K562 (cell line): ENCODE data around the gene ITM2B. TPM values are rescaled to one million over a fixed set of nuclear protein-coding genes. Genes with fewer than 3 reads are reported as not detected.

ENCODE experiments used
- ATAC-seq: fragments of 200-7000 bp; cut with Tn5 transposase; 3 replicates; pipeline ENCODE4 v1.9.1; 2020; ENCODE audit warnings: moderate library complexity
- BruUV-seq: library from RNA; stranded (reverse); fragments of 400-500 nt; replicated peaks from 2 replicates; lab custom pipeline; 2021; lab: Mats Ljungman, UMichigan
- CTCF ChIA-PET: fragments of 300-600 bp; formaldehyde crosslinking; extraction: SDS; loops from one replicate; lab custom pipeline; 2021; ENCODE audit warnings: low intra/inter-chr PET ratio; lab: Yijun Ruan, JAX
- POLR2A ChIA-PET: fragments of 300-600, 350-650 bp; sonication (Branson Sonifier 250); formaldehyde crosslinking; extraction: SDS; loops from one replicate; lab custom pipeline; 2021; ENCODE audit warnings: antibody characterized with exemption, inconsistent platforms; lab: Yijun Ruan, JAX
- DNase-seq, 4 experiments: peaks; one replicate each; pipeline versions ENCODE4 v3.0.0 to v3.0.0-alpha.2; 2011 to 2018; ENCODE audit warnings: low spot score in 3 of 4, mixed read lengths in 3 of 4; ENCODE audit errors: extremely low read depth in 1 of 4
- FAIRE-seq: peaks from 2 replicates; lab custom pipeline; 2011; peaks lifted over from hg19 to GRCh38; lab: Jason Lieb, UNC
- H2AFZ ChIP-seq: 2 replicates; pipeline ENCODE4 v1.6.0; 2011; ENCODE audit warnings: low read depth, low read length, control low read depth, inconsistent platforms
- H3K27ac ChIP-seq: fragments of 200-600 bp; 3 replicates; pipeline ENCODE4 v1.8.0; 2011; ENCODE audit warnings: low read depth, mild to moderate bottlenecking, control low read depth, inconsistent platforms, low read length, moderate library complexity, mixed read lengths; ENCODE audit errors: extremely low read depth
- H3K27me3 ChIP-seq, 2 experiments: fragments of 300-600 bp in 1 of 2; 2 replicates in 1 of 2; 3 replicates in 1 of 2; pipeline versions ENCODE4 v1.6.0 to v1.8.0; 2011; ENCODE audit warnings: inconsistent platforms in 2 of 2, low read length in 2 of 2, mild to moderate bottlenecking in 1 of 2, mixed read lengths in 1 of 2, moderate library complexity in 1 of 2; ENCODE audit not compliant: control insufficient read depth in 2 of 2, insufficient read depth in 2 of 2
- H3K36me3 ChIP-seq: fragments of 300-600 bp; 3 replicates; pipeline ENCODE4 v1.8.0; 2011; ENCODE audit warnings: mild to moderate bottlenecking, low read length, inconsistent platforms; ENCODE audit not compliant: control insufficient read depth, insufficient read depth
- H3K4me1 ChIP-seq, 2 experiments: fragments of 200-600 bp in 1 of 2; replicated peaks in 1 of 2; 2 replicates in 1 of 2; 3 replicates in 1 of 2; pipeline versions ENCODE4 v1.5.1 to v1.8.0; 2011; ENCODE audit warnings: inconsistent platforms in 2 of 2, low read length in 2 of 2, mild to moderate bottlenecking in 1 of 2, mixed read lengths in 1 of 2, moderate library complexity in 1 of 2; ENCODE audit not compliant: control insufficient read depth in 2 of 2, insufficient read depth in 2 of 2
- H3K4me2 ChIP-seq: 2 replicates; pipeline ENCODE4 v1.6.1; 2011; ENCODE audit warnings: low read length, control low read depth, inconsistent platforms, mixed read lengths; ENCODE audit not compliant: insufficient read depth
- H3K4me3 ChIP-seq: fragments of 200-600 bp; sonication (generic), shearing (Covaris generic); 2 replicates; pipeline ENCODE4 v1.5.1; 2016; ENCODE audit warnings: control low read depth, inconsistent platforms
- H3K79me2 ChIP-seq: fragments of 200-600 bp; 3 replicates; pipeline ENCODE4 v1.8.0; 2011; ENCODE audit warnings: low read length, inconsistent platforms; ENCODE audit not compliant: control insufficient read depth, insufficient read depth
- H3K9ac ChIP-seq, 2 experiments: 2 replicates each; pipeline versions ENCODE4 v1.6.0 to v1.6.1; 2011; ENCODE audit warnings: low read depth in 2 of 2, low read length in 2 of 2, control low read depth in 1 of 2, inconsistent platforms in 1 of 2, mild to moderate bottlenecking in 1 of 2, mixed read lengths in 1 of 2; ENCODE audit not compliant: insufficient read depth in 1 of 2
- H3K9me1 ChIP-seq: one replicate; pipeline ENCODE4 v1.6.0; 2011; ENCODE audit warnings: inconsistent platforms, mild to moderate bottlenecking, low read length, moderate library complexity; ENCODE audit not compliant: control insufficient read depth, insufficient read depth
- H3K9me3 ChIP-seq: replicated peaks from 2 replicates; pipeline ENCODE4 v1.5.1; 2011; ENCODE audit warnings: low read depth, low read length, inconsistent platforms; ENCODE audit not compliant: control insufficient read depth, insufficient read depth
- H4K20me1 ChIP-seq: replicated peaks from 2 replicates; pipeline ENCODE4 v1.6.1; 2011; ENCODE audit warnings: low read length, inconsistent platforms, mixed read lengths; ENCODE audit not compliant: control insufficient read depth, insufficient read depth
- SAFB ChIP-seq: fragments of 200-400 bp; formaldehyde crosslinking; IDR thresholded peaks from 2 replicates; pipeline ENCODE4 v1.6.1; 2017; ENCODE audit warnings: low read depth, low read length, borderline replicate concordance
- SAP30 ChIP-seq: fragments of 200-600 bp; sonication (generic); IDR thresholded peaks from 2 replicates; pipeline ENCODE4 v1.6.1; 2012; ENCODE audit warnings: borderline replicate concordance, low read depth, mild to moderate bottlenecking, moderate library complexity, low read length, control low read depth, inconsistent platforms; ENCODE audit not compliant: insufficient read depth, poor library complexity, severe bottlenecking
- WGBS: fragments of 100-300 bp; shearing (Covaris generic); methylation state at CpG from one replicate; pipeline ENCODE4 v1.1.6; 2016; ENCODE audit warnings: low coverage, mixed read lengths; ENCODE audit not compliant: insufficient coverage; ENCODE audit errors: missing lambda C conversion rate; 5-methylcytosine and 5-hydroxymethylcytosine counted together
- in situ Hi-C: fragments of 300-500 bp; cut with MboI; formaldehyde crosslinking; loops from 4 replicates; pipeline ENCODE4 v1.15.0; 2018; ENCODE audit warnings: inconsistent platforms, mixed read lengths
- intact Hi-C: fragments of 100-400 bp; cut with micrococcal nuclease; formaldehyde crosslinking; loops from 2 replicates; pipeline ENCODE4 v1.14.2; 2022
- polyA plus RNA-seq, 8 experiments: library from polyadenylated mRNA; depleted of rRNA in 4 of 8; stranded (reverse) in 5 of 8; unstranded in 3 of 8; fragments of >200 nt; fragmentation: Nextera tagmentation in 2 of 8; fragmentation: Illumina TruSeq in 1 of 8; extraction: Ambion mirVana in 2 of 8; extraction: Trizol in 1 of 8; gene quantifications; 2 replicates each; pipeline versions ENCODE4 v1.2.1 to v1.2.3, GENCODE V29; 2011 to 2014; ENCODE audit warnings: inconsistent platforms in 1 of 8, missing spikeins in 1 of 8
- total RNA-seq, 7 experiments: library from RNA; depleted of rRNA in 6 of 7; stranded (reverse); fragments of >200 nt in 6 of 7; fragmentation: Illumina TruSeq in 2 of 7; extraction: Trizol in 2 of 7; gene quantifications; 2 replicates each; pipeline versions ENCODE4 v1.2.1 to v1.2.3, GENCODE V29; 2011 to 2021; ENCODE audit warnings: low replicate concordance in 1 of 7
- TF ChIP-seq, protein P1 (sequence below), 2 experiments: fragments of 450-650 bp; IDR thresholded peaks; 2 replicates each; pipeline ENCODE4 v1.6.1; 2016; ENCODE audit warnings: mild to moderate bottlenecking in 2 of 2, borderline replicate concordance in 1 of 2, low read depth in 1 of 2, moderate library complexity in 1 of 2
- TF ChIP-seq, protein P2 (sequence below): fragments of 450-650 bp; IDR thresholded peaks from 2 replicates; pipeline ENCODE4 v1.7.0; 2016; ENCODE audit warnings: borderline replicate concordance
- TF ChIP-seq, protein P3 (sequence below), 2 experiments: IDR thresholded peaks in 1 of 2; conservative IDR thresholded peaks in 1 of 2; 2 replicates each; pipeline ENCODE4 v1.6.1; 2016; ENCODE audit warnings: low read depth in 2 of 2, mild to moderate bottlenecking in 1 of 2, missing compliant biosample characterization in 1 of 2, missing genetic modification characterization in 1 of 2, moderate library complexity in 1 of 2

The ITM2B gene
- total and polyA plus RNA-seq, 9 of the 15 experiments (the other 6 are each of a cell fraction or from before 2014, with no cell fraction given): 22.0 to 83.8 (median 45.0) TPM

DNA sequence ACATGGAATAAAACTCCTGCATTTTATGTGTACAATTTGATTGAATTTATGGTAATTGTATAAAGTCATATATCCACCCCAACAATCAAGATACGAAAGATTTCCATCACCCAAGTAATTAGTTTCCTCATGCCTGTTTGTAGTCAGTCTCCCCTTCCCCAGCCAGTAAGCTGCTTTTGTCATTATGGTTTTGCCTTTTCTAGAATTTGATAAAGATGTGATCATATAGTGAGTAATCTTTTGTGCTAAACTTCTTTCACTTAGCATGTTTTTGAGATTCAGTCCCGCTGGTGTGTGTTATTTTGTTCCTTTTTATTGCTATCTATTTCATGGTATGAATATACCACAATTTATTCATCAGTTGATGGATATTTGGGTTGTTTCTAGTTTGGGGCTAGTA, 16.0 kb downstream of the ITM2B start (continued):
- TF ChIP-seq, protein P1, sequence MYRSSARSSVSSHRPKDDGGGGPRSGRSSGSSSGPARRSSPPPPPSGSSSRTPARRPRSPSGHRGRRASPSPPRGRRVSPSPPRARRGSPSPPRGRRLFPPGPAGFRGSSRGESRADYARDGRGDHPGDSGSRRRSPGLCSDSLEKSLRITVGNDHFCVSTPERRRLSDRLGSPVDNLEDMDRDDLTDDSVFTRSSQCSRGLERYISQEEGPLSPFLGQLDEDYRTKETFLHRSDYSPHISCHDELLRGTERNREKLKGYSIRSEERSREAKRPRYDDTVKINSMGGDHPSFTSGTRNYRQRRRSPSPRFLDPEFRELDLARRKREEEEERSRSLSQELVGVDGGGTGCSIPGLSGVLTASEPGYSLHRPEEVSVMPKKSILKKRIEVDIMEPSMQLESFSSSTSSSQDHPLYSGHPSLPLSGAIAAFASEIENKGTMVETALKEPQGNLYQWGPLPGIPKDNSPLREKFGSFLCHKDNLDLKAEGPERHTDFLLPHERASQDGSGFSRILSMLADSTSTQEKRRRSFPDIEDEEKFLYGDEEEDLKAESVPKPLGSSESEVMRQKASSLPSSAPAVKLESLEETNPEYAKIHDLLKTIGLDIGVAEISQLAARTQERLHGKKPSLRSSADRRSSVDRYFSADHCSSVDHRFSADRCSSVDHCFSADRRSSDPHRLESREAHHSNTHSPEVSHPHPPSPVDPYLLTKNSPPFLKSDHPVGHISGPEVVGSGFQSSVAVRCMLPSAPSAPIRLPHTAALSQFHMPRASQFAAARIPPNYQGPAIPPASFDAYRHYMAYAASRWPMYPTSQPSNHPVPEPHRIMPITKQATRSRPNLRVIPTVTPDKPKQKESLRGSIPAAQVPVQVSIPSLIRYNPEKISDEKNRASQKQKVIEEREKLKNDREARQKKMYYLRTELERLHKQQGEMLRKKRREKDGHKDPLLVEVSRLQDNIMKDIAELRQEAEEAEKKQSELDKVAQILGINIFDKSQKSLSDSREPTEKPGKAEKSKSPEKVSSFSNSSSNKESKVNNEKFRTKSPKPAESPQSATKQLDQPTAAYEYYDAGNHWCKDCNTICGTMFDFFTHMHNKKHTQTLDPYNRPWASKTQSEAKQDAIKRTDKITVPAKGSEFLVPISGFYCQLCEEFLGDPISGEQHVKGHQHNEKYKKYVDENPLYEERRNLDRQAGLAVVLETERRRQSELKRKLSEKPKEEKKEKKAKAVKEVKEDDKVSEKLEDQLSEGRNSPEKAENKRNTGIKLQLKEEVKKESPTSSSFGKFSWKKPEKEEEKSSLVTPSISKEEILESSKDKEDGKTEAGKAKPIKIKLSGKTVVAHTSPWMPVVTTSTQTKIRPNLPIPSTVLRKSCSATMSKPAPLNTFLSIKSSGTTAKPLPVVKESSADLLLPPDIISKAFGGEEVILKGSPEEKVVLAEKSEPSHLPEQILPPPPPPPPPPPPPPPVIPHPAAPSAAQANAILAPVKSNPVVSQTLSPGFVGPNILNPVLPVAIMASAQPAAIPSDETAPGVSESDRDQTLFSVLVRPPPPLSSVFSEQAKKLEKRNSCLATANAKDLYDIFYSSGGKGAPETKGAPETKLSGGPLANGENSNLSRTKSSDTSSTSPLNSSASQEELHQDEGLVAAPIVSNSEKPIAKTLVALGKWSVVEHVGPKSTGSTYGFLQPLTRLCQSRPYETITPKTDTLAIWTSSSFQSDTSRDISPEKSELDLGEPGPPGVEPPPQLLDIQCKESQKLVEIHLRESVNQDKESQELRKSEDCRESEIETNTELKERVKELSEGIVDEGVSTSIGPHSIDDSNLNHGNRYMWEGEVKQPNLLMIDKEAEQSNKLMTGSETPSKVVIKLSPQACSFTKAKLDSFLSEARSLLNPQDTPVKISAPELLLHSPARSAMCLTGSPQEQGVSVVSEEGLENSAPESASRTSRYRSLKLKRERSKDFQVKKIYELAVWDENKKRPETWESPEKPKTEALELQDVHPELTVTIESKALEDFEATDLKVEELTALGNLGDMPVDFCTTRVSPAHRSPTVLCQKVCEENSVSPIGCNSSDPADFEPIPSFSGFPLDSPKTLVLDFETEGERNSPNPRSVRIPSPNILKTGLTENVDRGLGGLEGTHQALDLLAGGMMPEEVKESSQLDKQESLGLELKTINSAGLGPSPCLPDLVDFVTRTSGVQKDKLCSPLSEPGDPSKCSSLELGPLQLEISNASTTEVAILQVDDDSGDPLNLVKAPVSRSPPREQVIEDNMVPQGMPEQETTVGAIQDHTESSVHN (IDR thresholded peaks at IDR 0.05; ENCODE audit: borderline replicate concordance in 1 of 2, low read depth in 1 of 2): no peak

DNA sequence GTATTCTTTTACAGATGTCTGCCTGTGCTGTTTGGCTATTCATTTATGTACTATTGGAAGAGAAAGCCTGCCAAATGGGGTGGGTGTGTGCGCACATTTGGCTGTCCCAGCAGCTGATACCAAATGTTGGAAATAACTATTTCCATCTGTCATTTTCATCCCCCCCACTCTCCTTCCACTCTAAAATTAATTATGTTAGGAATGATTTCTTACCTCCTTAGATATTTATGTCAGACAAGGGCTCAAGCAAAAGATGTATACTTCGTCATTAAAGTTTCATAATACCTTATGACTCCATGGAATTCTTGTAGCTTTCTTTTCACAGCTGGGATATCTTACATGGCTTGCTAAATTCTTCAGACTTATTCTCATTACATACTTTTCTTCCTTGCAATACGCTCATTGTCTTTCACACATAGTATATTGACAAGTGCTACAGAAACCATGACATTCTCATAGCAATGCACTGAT, 18.6 kb downstream of the ITM2B start:
- in situ Hi-C loops: no loop called here
- TF ChIP-seq SAP30 (no peak), SAFB (no peak)
- TF ChIP-seq, protein P2, sequence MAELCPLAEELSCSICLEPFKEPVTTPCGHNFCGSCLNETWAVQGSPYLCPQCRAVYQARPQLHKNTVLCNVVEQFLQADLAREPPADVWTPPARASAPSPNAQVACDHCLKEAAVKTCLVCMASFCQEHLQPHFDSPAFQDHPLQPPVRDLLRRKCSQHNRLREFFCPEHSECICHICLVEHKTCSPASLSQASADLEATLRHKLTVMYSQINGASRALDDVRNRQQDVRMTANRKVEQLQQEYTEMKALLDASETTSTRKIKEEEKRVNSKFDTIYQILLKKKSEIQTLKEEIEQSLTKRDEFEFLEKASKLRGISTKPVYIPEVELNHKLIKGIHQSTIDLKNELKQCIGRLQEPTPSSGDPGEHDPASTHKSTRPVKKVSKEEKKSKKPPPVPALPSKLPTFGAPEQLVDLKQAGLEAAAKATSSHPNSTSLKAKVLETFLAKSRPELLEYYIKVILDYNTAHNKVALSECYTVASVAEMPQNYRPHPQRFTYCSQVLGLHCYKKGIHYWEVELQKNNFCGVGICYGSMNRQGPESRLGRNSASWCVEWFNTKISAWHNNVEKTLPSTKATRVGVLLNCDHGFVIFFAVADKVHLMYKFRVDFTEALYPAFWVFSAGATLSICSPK: no peak
- TF ChIP-seq, protein P3, sequence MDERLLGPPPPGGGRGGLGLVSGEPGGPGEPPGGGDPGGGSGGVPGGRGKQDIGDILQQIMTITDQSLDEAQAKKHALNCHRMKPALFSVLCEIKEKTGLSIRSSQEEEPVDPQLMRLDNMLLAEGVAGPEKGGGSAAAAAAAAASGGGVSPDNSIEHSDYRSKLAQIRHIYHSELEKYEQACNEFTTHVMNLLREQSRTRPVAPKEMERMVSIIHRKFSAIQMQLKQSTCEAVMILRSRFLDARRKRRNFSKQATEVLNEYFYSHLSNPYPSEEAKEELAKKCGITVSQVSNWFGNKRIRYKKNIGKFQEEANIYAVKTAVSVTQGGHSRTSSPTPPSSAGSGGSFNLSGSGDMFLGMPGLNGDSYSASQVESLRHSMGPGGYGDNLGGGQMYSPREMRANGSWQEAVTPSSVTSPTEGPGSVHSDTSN (CRISPR knock-in tag; IDR thresholded peaks at IDR 0.05; ENCODE audit: low read depth): no peak
- TF ChIP-seq, protein P3 (tag; conservative IDR thresholded peaks at IDR 0.05; ENCODE audit: low read depth): no peak

More for the DNA sequence above, 18.6 kb downstream of the ITM2B start:
- peaks cover 17% of the 10 kb centered on the region; the same call in 2 of the 3 replicates for H3K36me3 ChIP-seq
- no peak for FAIRE-seq
- DNase-seq: no peak
- no peak overlapping the region for H3K9ac ChIP-seq
- CTCF ChIA-PET: no interaction called here
- no peaks in the 10 kb centered on the region for H3K27me3 ChIP-seq
- no peaks in the 10 kb centered on the region for H3K9me3 ChIP-seq
- H2AFZ ChIP-seq: no peak overlapping the region
- H3K4me3 ChIP-seq: no peak overlapping the region
- H3K27ac ChIP-seq: no peak overlapping the region
- intact Hi-C loops: no loop called here
- BruUV-seq: no TSS peak
- no peaks in the 10 kb centered on the region for H3K79me2 ChIP-seq
- no peaks in the 10 kb centered on the region for H3K4me1 ChIP-seq
- no peaks in the 10 kb centered on the region for H3K9me1 ChIP-seq
- no peak for ATAC-seq
- H4K20me1 ChIP-seq: no peaks in the 10 kb centered on the region
- H3K4me2 ChIP-seq: no peak overlapping the region
- 100% methylated on average over 3 of the region's 3 CpGs for WGBS
- POLR2A ChIA-PET: interaction anchor here (1.2 kb wide), 1 partner anchor 10 kb away, joined by 4 read pairs; no protein-coding TSS in a partner anchor
